ENCODE measurements around the gene MYO1B. TPM values are rescaled to one million over a fixed set of nuclear protein-coding genes. Genes with fewer than 3 reads are reported as not detected.

Gene MYO1B
- total RNA-seq, 1 experiment from 2014 or later = 43.2 TPM

DNA sequence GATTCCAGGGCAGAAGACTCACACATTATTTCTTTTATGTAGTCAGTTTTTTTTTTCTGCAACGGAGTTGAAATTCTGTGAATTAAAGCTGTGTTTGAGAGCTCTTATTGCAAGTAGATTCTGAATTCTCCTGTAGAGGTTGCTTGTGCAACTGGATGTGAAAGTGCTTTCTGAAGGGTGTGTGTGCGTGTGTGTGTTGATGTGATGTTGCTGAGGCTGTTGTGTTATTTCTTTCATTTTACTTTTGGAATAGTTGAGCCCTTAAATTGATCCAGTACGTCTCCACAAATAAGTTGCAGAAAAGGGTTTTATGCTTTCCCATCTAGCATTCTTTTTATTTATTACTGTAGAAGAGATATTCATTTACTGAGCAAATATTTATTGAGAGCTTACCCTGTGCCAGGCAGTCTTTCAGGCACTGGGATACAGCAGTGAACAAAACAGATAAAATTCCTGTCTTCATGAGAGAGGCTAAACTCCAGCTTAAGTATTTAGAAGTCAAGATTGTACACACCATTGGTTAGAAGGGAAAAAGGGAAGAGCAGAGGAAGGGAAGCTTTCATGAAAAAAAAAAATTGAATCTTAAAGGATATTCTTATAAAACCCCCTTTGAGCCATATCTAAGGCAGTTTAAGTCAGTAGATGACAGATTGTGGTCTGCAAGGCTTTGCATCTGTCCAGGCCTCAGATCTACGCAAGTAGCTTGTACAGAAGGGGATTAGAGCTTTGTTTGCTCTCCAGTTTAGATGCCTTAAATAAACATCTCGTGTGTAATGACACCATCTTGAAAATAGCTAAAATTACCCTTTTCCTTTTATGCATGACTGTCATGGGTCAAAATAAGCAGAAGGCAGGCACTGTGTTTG lies 58.2 kb downstream of the MYO1B start:
- no peaks in the 10 kb centered on the region for H3K9me3 Mint-ChIP-seq
- H3K14ac ChIP-seq (ENCODE audit: insufficient read depth, low read length) = no peak overlapping the region
- peaks cover 2% of the 10 kb centered on the region; the same call in 1 of the 2 replicates for H3K4me1 ChIP-seq (ENCODE audit: insufficient read depth, low read length)
- TF ChIP-seq, protein P1, sequence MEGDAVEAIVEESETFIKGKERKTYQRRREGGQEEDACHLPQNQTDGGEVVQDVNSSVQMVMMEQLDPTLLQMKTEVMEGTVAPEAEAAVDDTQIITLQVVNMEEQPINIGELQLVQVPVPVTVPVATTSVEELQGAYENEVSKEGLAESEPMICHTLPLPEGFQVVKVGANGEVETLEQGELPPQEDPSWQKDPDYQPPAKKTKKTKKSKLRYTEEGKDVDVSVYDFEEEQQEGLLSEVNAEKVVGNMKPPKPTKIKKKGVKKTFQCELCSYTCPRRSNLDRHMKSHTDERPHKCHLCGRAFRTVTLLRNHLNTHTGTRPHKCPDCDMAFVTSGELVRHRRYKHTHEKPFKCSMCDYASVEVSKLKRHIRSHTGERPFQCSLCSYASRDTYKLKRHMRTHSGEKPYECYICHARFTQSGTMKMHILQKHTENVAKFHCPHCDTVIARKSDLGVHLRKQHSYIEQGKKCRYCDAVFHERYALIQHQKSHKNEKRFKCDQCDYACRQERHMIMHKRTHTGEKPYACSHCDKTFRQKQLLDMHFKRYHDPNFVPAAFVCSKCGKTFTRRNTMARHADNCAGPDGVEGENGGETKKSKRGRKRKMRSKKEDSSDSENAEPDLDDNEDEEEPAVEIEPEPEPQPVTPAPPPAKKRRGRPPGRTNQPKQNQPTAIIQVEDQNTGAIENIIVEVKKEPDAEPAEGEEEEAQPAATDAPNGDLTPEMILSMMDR (conservative IDR thresholded peaks at IDR 0.05) = no peak
- H3K27me3 ChIP-seq (ENCODE audit: insufficient read depth, low read length) = no peaks in the 10 kb centered on the region
- no peak overlapping the region for H3K27ac ChIP-seq (ENCODE audit: insufficient read length, low read depth, low read length)
- peaks cover 3% of the 10 kb centered on the region for H3K79me1 ChIP-seq (ENCODE audit: insufficient read depth, low read depth, low read length, poor library complexity, severe bottlenecking)
- no peak overlapping the region for H3K4ac ChIP-seq (ENCODE audit: low read depth, low read length)
- H3K23ac ChIP-seq (ENCODE audit: insufficient read length, low read depth, low read length) = no peak overlapping the region
- no peak overlapping the region for H2BK120ac ChIP-seq (ENCODE audit: low read depth, low read length, poor library complexity, severe bottlenecking)
- H4K20me1 ChIP-seq (ENCODE audit: control insufficient read depth, insufficient read depth, insufficient read length) = no peaks in the 10 kb centered on the region
- H2BK5ac ChIP-seq (ENCODE audit: insufficient read length, low read length) = no peak overlapping the region
- no peaks in the 10 kb centered on the region for H3K23me2 ChIP-seq (ENCODE audit: insufficient read length, low read depth, low read length, poor library complexity, severe bottlenecking)
- peak overlapping the region in 2 of 3 experiments; percentile 54 to 93; a peak in 3 of 7 replicates for H3K27ac Mint-ChIP-seq
- no peak overlapping the region for H4K8ac ChIP-seq (replicated peaks; ENCODE audit: insufficient read length, low read depth, low read length)
- H3K4me2 ChIP-seq (ENCODE audit: insufficient read depth, insufficient read length, low read length) = no peak overlapping the region
- H3K27me3 Mint-ChIP-seq (ENCODE audit: low read depth) = no peaks in the 10 kb centered on the region
- no peak overlapping the region for H2BK12ac ChIP-seq (ENCODE audit: insufficient read length, low read depth, low read length)
- peaks cover 0 to 2% (median 0%) of the 10 kb centered on the region in 3 experiments; a peak in 3 of 7 replicates for H3K36me3 Mint-ChIP-seq (ENCODE audit: insufficient read depth in 1 of 3, low read depth in 3 of 3)
- H3K56ac ChIP-seq (ENCODE audit: insufficient read length, low read depth, low read length) = no peak overlapping the region
- WGBS (ENCODE audit: extremely low coverage, insufficient read length, low lambda C conversion rate) = no CpG with 5 or more reads among the region's 5 CpGs
- H3K9me3 ChIP-seq (ENCODE audit: control insufficient read depth, low read depth, low read length) = no peaks in the 10 kb centered on the region
- H3K4me1 Mint-ChIP-seq = peaks cover 22 to 23% of the 10 kb centered on the region in 2 experiments
- H2AK5ac ChIP-seq (ENCODE audit: insufficient read length, low read length) = no peak overlapping the region
- H2AFZ ChIP-seq (ENCODE audit: low read length) = no peak overlapping the region
- DNase-seq = no peak
- H3K9ac ChIP-seq (ENCODE audit: extremely low read depth, insufficient read length, low read length) = no peak overlapping the region
- no peaks in the 10 kb centered on the region; the same call in 1 of the 2 replicates for H3K79me2 ChIP-seq (ENCODE audit: insufficient read depth, low read length)
- H3K18ac ChIP-seq (ENCODE audit: insufficient read length, low read depth, low read length) = no peak overlapping the region
- H2BK15ac ChIP-seq (ENCODE audit: low read depth, low read length) = no peak overlapping the region
- no peak overlapping the region for H4K5ac ChIP-seq (ENCODE audit: insufficient read length, low read depth, low read length)
- H3T11ph ChIP-seq (ENCODE audit: low read length) = no peak overlapping the region
- no peak overlapping the region for H4K91ac ChIP-seq (ENCODE audit: insufficient read length, low read depth, low read length)
- no peak overlapping the region for H3K4me3 Mint-ChIP-seq
- H2BK20ac ChIP-seq (ENCODE audit: low read depth, low read length, poor library complexity, severe bottlenecking) = no peak overlapping the region

Data from H9 (cell line).